IMR-90 (cell line): ENCODE results near the gene KRT82. TPM values are rescaled to one million over a fixed set of nuclear protein-coding genes. Genes with fewer than 3 reads are reported as not detected.

Experiments used
- ATAC-seq: fragments of 200-7000 bp; cut with Tn5 transposase; 2 replicates; pipeline ENCODE4 v1.9.1; 2020; ENCODE audit warnings: low read depth, mild to moderate bottlenecking, moderate library complexity
- BruUV-seq: library from RNA; stranded (reverse); fragments of 400-500 nt; replicated peaks from 2 replicates; lab custom pipeline; 2021; lab: Mats Ljungman, UMichigan
- CTCF ChIA-PET: fragments of 300-600 bp; formaldehyde crosslinking; extraction: SDS; loops from one replicate; lab custom pipeline; 2021; ENCODE audit warnings: antibody characterized with exemption; lab: Yijun Ruan, JAX
- POLR2A ChIA-PET: fragments of 300-600 bp; sonication (Branson Sonifier 250); formaldehyde crosslinking; loops from one replicate; lab custom pipeline; 2022; ENCODE audit warnings: antibody characterized with exemption; ENCODE audit not compliant: unreplicated experiment; lab: Charles Lee
- DNase-seq: peaks from one replicate; pipeline ENCODE4 v3.0.0; 2013
- H2AFZ ChIP-seq: replicated peaks from 2 replicates; pipeline ENCODE3; 2013; ENCODE audit warnings: low read length, mild to moderate bottlenecking; ENCODE audit not compliant: poor library complexity
- H2AK5ac ChIP-seq: 2 replicates; pipeline ENCODE4 v1.6.1; 2013; ENCODE audit warnings: low read depth, low read length, inconsistent platforms
- H2AK9ac ChIP-seq: replicated peaks from 2 replicates; pipeline ENCODE3; 2013; ENCODE audit warnings: mild to moderate bottlenecking, low read depth, low read length, moderate library complexity; ENCODE audit not compliant: poor library complexity
- H2BK120ac ChIP-seq: 2 replicates; pipeline ENCODE4 v1.6.1; 2013; ENCODE audit warnings: low read depth, low read length, inconsistent platforms
- H2BK15ac ChIP-seq: 3 replicates; pipeline ENCODE4 v1.6.1; 2013; ENCODE audit warnings: low read depth, low read length, inconsistent platforms
- H2BK20ac ChIP-seq: 2 replicates; pipeline ENCODE4 v1.6.1; 2013; ENCODE audit warnings: low read depth, mild to moderate bottlenecking, inconsistent platforms, low read length, moderate library complexity
- H2BK5ac ChIP-seq: 2 replicates; pipeline ENCODE4 v1.6.1; 2013; ENCODE audit warnings: mild to moderate bottlenecking, low read depth, low read length, inconsistent platforms; ENCODE audit not compliant: poor library complexity, severe bottlenecking
- H3K14ac ChIP-seq: replicated peaks from 2 replicates; pipeline ENCODE4 v1.6.1; 2013; ENCODE audit warnings: low read depth, low read length, inconsistent platforms
- H3K18ac ChIP-seq: 2 replicates; pipeline ENCODE4 v1.6.1; 2013; ENCODE audit warnings: low read depth, low read length, control low read depth
- H3K23ac ChIP-seq: 2 replicates; pipeline ENCODE4 v1.6.1; 2013; ENCODE audit warnings: low read depth, low read length, inconsistent platforms
- H3K27ac ChIP-seq: 2 replicates; pipeline ENCODE4 v1.5.1; 2013; ENCODE audit warnings: mild to moderate bottlenecking, control low read depth, low read length; ENCODE audit not compliant: insufficient read depth
- H3K27me3 ChIP-seq: 2 replicates; pipeline ENCODE4 v1.6.1; 2013; ENCODE audit warnings: low read length; ENCODE audit not compliant: control insufficient read depth, insufficient read depth
- H3K36me3 ChIP-seq: 2 replicates; pipeline ENCODE4 v1.6.1; 2013; ENCODE audit warnings: low read length, mixed read lengths; ENCODE audit not compliant: control insufficient read depth, insufficient read depth
- H3K4ac ChIP-seq: 2 replicates; pipeline ENCODE4 v1.6.1; 2013; ENCODE audit warnings: low read depth, low read length, inconsistent platforms
- H3K4me1 ChIP-seq: 2 replicates; pipeline ENCODE4 v1.6.1; 2013; ENCODE audit warnings: low read length, mixed read lengths; ENCODE audit not compliant: control insufficient read depth, insufficient read depth
- H3K4me2 ChIP-seq: 2 replicates; pipeline ENCODE4 v1.6.1; 2013; ENCODE audit warnings: low read depth, mild to moderate bottlenecking, control low read depth, low read length, moderate library complexity
- H3K4me3 ChIP-seq: 2 replicates; pipeline ENCODE4 v1.5.1; 2013; ENCODE audit warnings: low read depth, mild to moderate bottlenecking, control low read depth, low read length, moderate library complexity; ENCODE audit not compliant: insufficient read depth
- H3K56ac ChIP-seq: 2 replicates; pipeline ENCODE4 v1.6.1; 2013; ENCODE audit warnings: low read length, inconsistent platforms; ENCODE audit not compliant: insufficient read depth; ENCODE audit errors: extremely low read depth
- H3K79me1 ChIP-seq, 2 experiments: 2 replicates each; pipeline ENCODE4 v1.6.1; 2013; ENCODE audit warnings: low read length in 2 of 2, inconsistent platforms in 1 of 2, low read depth in 1 of 2
- H3K9ac ChIP-seq: 2 replicates; pipeline ENCODE4 v1.6.1; 2013; ENCODE audit warnings: low read depth, low read length, control low read depth
- H3K9me1 ChIP-seq: 2 replicates; pipeline ENCODE4 v1.6.1; 2013; ENCODE audit warnings: low read length, inconsistent platforms; ENCODE audit not compliant: insufficient read depth
- H3K9me3 ChIP-seq: 2 replicates; pipeline ENCODE4 v1.6.1; 2013; ENCODE audit warnings: low read length; ENCODE audit not compliant: control insufficient read depth, insufficient read depth
- H4K20me1 ChIP-seq: 2 replicates; pipeline ENCODE4 v1.6.1; 2013; ENCODE audit warnings: low read length, inconsistent platforms; ENCODE audit not compliant: insufficient read depth
- H4K5ac ChIP-seq: 2 replicates; pipeline ENCODE4 v1.6.1; 2013; ENCODE audit warnings: mild to moderate bottlenecking, low read depth, low read length, control low read depth
- H4K8ac ChIP-seq, 2 experiments: 2 replicates each; pipeline ENCODE4 v1.6.1; 2013; ENCODE audit warnings: low read depth in 2 of 2, low read length in 2 of 2, control low read depth in 1 of 2, inconsistent platforms in 1 of 2
- H4K91ac ChIP-seq: 2 replicates; pipeline ENCODE4 v1.6.1; 2013; ENCODE audit warnings: low read depth, low read length, inconsistent platforms; ENCODE audit not compliant: insufficient read depth
- SMC3 ChIP-seq: fragments of 150-350 bp; IDR thresholded peaks from 2 replicates; pipeline ENCODE4 v1.6.1; 2016; ENCODE audit warnings: low read depth, mild to moderate bottlenecking, antibody characterized with exemption, low read length, moderate library complexity
- WGBS, 2 experiments: methylation state at CpG; one replicate each; pipeline versions ENCODE4 v1.1.5 to v1.1.7; 2013; ENCODE audit warnings: missing lambda C conversion rate in 2 of 2; ENCODE audit not compliant: insufficient read length in 1 of 2; ENCODE audit errors: extremely low coverage in 2 of 2; 5-methylcytosine and 5-hydroxymethylcytosine counted together
- dilution Hi-C: fragments of 300-500 bp; cut with HindIII; formaldehyde crosslinking; loops from one replicate; pipeline ENCODE4 v1.14.3; 2018; ENCODE audit warnings: low sequenced_read_pairs; ENCODE audit not compliant: unreplicated experiment
- in situ Hi-C: fragments of 300-500 bp; cut with MboI; formaldehyde crosslinking; loops from 3 replicates; pipeline ENCODE4 v1.14.3; 2019; ENCODE audit warnings: low sequenced_read_pairs, inconsistent platforms, mixed read lengths
- intact Hi-C: fragments of 100-400 bp; cut with micrococcal nuclease; formaldehyde crosslinking; loops from 2 replicates; pipeline ENCODE4 v1.10.0; 2022
- polyA plus RNA-seq, 3 experiments: library from polyadenylated mRNA; depleted of rRNA; stranded (reverse); fragments of >200 nt; gene quantifications; 2 replicates each; pipeline ENCODE4 v1.2.3, GENCODE V29; 2012; ENCODE audit warnings: low replicate concordance in 1 of 3
- total RNA-seq: library from RNA; depleted of rRNA; stranded (reverse); fragments of >200 nt; gene quantifications from 2 replicates; pipeline ENCODE4 v1.2.3, GENCODE V29; 2012

Gene KRT82
- total and polyA plus RNA-seq, 2 of the 4 experiments (the other 2 are of a cell fraction): not detected

GRCh38 chr12:52442600-52443061, 36.5 kb upstream of the KRT82 start:
- Histone ChIP-seq H3K27ac (no peak overlapping the region), H3K23ac (no peak overlapping the region), H3K18ac (no peak overlapping the region), H2BK5ac (no peak overlapping the region), H3K9ac (no peak overlapping the region), H3K4ac (no peak overlapping the region), H4K8ac (no peak overlapping the region), H3K4me1 (no peaks in the 10 kb centered on the region; the same call in 1 of the 2 replicates), H2BK15ac (no peak overlapping the region), H2BK120ac (no peak overlapping the region), H3K4me3 (no peak overlapping the region), H3K79me1 (no peaks in the 10 kb centered on the region), H2AK9ac (no peak overlapping the region), H4K91ac (no peak overlapping the region), H4K20me1 (no peaks in the 10 kb centered on the region), H3K14ac (no peak overlapping the region), H2AK5ac (no peak overlapping the region), H3K36me3 (no peaks in the 10 kb centered on the region), H3K9me3 (no peaks in the 10 kb centered on the region), H3K27me3 (peaks cover 12% of the 10 kb centered on the region), H3K4me2 (no peak overlapping the region), H3K9me1 (no peaks in the 10 kb centered on the region), H4K5ac (no peak overlapping the region), H2BK20ac (no peak overlapping the region), H3K56ac (no peak overlapping the region), H2AFZ (no peak overlapping the region)
- in situ Hi-C loops: no loop called here
- POLR2A ChIA-PET: no interaction called here
- WGBS, 2 experiments: 0% methylated on average over 1 of the region's 6 CpGs; no CpG with 5 or more reads in 1 of the 2 experiments
- intact Hi-C loops: no loop called here
- no TSS peak for BruUV-seq
- CTCF ChIA-PET: no interaction called here
- dilution Hi-C loops: no loop called here
- ATAC-seq (no peak), DNase-seq (peak; percentile 74)
- no peak for TF ChIP-seq SMC3
